A549 (cell line): ENCODE measurements around the gene DUSP2. TPM values are rescaled to one million over a fixed set of nuclear protein-coding genes. Genes with fewer than 3 reads are reported as not detected.

Source experiments
- ATAC-seq, 2 experiments: fragments of 200-7000 bp in 1 of 2; fragments of >200 bp in 1 of 2; cut with Nextera tagmentation in 1 of 2; cut with Tn5 transposase in 1 of 2; 3 replicates each; pipeline versions ENCODE4 v1.8.0 to v1.9.1; 2018 to 2020; ENCODE audit warnings: mild to moderate bottlenecking in 1 of 2, moderate library complexity in 1 of 2
- CTCF ChIA-PET: fragments of 300-600 bp; sonication (Branson Sonifier 250); formaldehyde crosslinking; extraction: SDS; loops from one replicate; lab custom pipeline; 2021; ENCODE audit warnings: antibody characterized with exemption, inconsistent platforms; lab: Yijun Ruan, JAX
- POLR2A ChIA-PET: fragments of 350-600 bp; formaldehyde crosslinking; extraction: SDS; loops from one replicate; lab custom pipeline; 2021; ENCODE audit warnings: antibody characterized with exemption, inconsistent platforms; lab: Yijun Ruan, JAX
- DNase-seq, 2 experiments: peaks; one replicate each; pipeline versions ENCODE4 v3.0.0 to v3.0.0-alpha.2; 2011 to 2016; ENCODE audit warnings: low read depth in 1 of 2, low spot score in 1 of 2
- FAIRE-seq: peaks from 2 replicates; lab custom pipeline; 2011; peaks lifted over from hg19 to GRCh38; lab: Jason Lieb, UNC
- H3K27ac ChIP-seq, 2 experiments: fragments of >200 bp; sonication (Bioruptor Twin); formaldehyde crosslinking; 3 replicates each; pipeline ENCODE4 v1.5.1; 2016 to 2017
- H3K4me1 ChIP-seq: fragments of >200 bp; sonication (Bioruptor Twin); formaldehyde crosslinking; 3 replicates; pipeline ENCODE4 v1.6.1; 2016
- H3K4me2 ChIP-seq: fragments of >200 bp; sonication (Bioruptor Twin); formaldehyde crosslinking; 3 replicates; pipeline ENCODE4 v1.6.1; 2016
- H3K4me3 ChIP-seq: fragments of >200 bp; sonication (Bioruptor Twin); formaldehyde crosslinking; 3 replicates; pipeline ENCODE4 v1.5.1; 2016
- H3K9me3 ChIP-seq: fragments of >200 bp; sonication (Bioruptor Twin); formaldehyde crosslinking; 3 replicates; pipeline ENCODE4 v1.6.1; 2016
- CEBPB ChIP-seq, 2 experiments: fragments of >200 bp in 1 of 2; sonication (Bioruptor Twin) in 1 of 2; formaldehyde crosslinking in 1 of 2; IDR thresholded peaks; 2 replicates each; pipeline ENCODE4 v1.6.1; 2012 to 2016
- CTCF ChIP-seq: fragments of >200 bp; sonication (Bioruptor Twin); formaldehyde crosslinking; IDR thresholded peaks from 3 replicates; pipeline ENCODE4 v1.5.1; 2016
- EHMT2 ChIP-seq: fragments of 200-600 bp; sonication (generic); IDR thresholded peaks from 2 replicates; pipeline ENCODE4 v1.6.1; 2016; ENCODE audit warnings: antibody characterized with exemption, low read depth, mild to moderate bottlenecking, moderate library complexity
- GATA3 ChIP-seq: IDR thresholded peaks from 2 replicates; pipeline ENCODE4 v1.6.1; 2012; ENCODE audit warnings: borderline replicate concordance
- HDAC2 ChIP-seq: fragments of 200-600 bp; sonication (generic); IDR thresholded peaks from 2 replicates; pipeline ENCODE4 v1.6.1; 2016
- HMGXB4 ChIP-seq: fragments of 250-450 bp; sonication (Bioruptor Pico); IDR thresholded peaks from 2 replicates; pipeline ENCODE4 v1.5.0; 2021; ENCODE audit warnings: mild to moderate bottlenecking, moderate library complexity, borderline replicate concordance
- HOXB13 ChIP-seq: fragments of 250-450 bp; sonication (Bioruptor Pico); IDR thresholded peaks from 2 replicates; pipeline ENCODE4 v1.5.0; 2020; ENCODE audit warnings: low read depth, mild to moderate bottlenecking, moderate library complexity
- KDM1A ChIP-seq: fragments of 200-600 bp; sonication (generic); IDR thresholded peaks from 2 replicates; pipeline ENCODE4 v1.6.1; 2016; ENCODE audit warnings: low read depth, mild to moderate bottlenecking
- PHF8 ChIP-seq: fragments of 200-600 bp; sonication (generic); IDR thresholded peaks from 2 replicates; pipeline ENCODE4 v1.6.1; 2016; ENCODE audit warnings: low read depth, mild to moderate bottlenecking, antibody characterized with exemption, moderate library complexity, borderline replicate concordance
- POLR2AphosphoS2 ChIP-seq: conservative IDR thresholded peaks from 2 replicates; pipeline ENCODE4 v1.6.1; 2012; ENCODE audit warnings: low read length, improper control_type of control experiment, inconsistent platforms
- RFX5 ChIP-seq: fragments of 450-650 bp; IDR thresholded peaks from 2 replicates; pipeline ENCODE4 v1.7.1; 2014; ENCODE audit warnings: antibody characterized with exemption, mild to moderate bottlenecking, moderate library complexity
- WGBS: methylation state at CpG from one replicate; pipeline ENCODE4 v1.1.6; 2017; ENCODE audit errors: missing lambda C conversion rate; 5-methylcytosine and 5-hydroxymethylcytosine counted together
- polyA plus RNA-seq, 4 experiments: library from polyadenylated mRNA; depleted of rRNA in 3 of 4; stranded (reverse); fragments of >200 nt; fragmentation: RNase III in 1 of 4; extraction: RNeasy Plus Mini Kit Qiagen cat#74134 plus additional on column Dnase treatment in 1 of 4; gene quantifications; 2 replicates in 3 of 4; 3 replicates in 1 of 4; pipeline ENCODE4 v1.2.3, GENCODE V29; 2011 to 2017
- TF ChIP-seq, protein P1 (sequence below): fragments of 450-650 bp; IDR thresholded peaks from 2 replicates; pipeline ENCODE4 v1.6.1; 2014; ENCODE audit warnings: antibody characterized with exemption
- TF ChIP-seq, protein P2 (sequence below): fragments of 200-600 bp; sonication (generic); IDR thresholded peaks from 2 replicates; pipeline ENCODE4 v1.6.1; 2016; ENCODE audit warnings: antibody characterized with exemption, mild to moderate bottlenecking, moderate library complexity
- TF ChIP-seq, protein P3 (sequence below): fragments of >200 bp; sonication (Bioruptor Twin); formaldehyde crosslinking; IDR thresholded peaks from 2 replicates; pipeline ENCODE4 v1.6.1; 2016

The DUSP2 gene
- polyA plus RNA-seq, 2 of the 4 experiments (the other 2 are of a cell fraction) = 0.26 to 0.27 TPM

DNA sequence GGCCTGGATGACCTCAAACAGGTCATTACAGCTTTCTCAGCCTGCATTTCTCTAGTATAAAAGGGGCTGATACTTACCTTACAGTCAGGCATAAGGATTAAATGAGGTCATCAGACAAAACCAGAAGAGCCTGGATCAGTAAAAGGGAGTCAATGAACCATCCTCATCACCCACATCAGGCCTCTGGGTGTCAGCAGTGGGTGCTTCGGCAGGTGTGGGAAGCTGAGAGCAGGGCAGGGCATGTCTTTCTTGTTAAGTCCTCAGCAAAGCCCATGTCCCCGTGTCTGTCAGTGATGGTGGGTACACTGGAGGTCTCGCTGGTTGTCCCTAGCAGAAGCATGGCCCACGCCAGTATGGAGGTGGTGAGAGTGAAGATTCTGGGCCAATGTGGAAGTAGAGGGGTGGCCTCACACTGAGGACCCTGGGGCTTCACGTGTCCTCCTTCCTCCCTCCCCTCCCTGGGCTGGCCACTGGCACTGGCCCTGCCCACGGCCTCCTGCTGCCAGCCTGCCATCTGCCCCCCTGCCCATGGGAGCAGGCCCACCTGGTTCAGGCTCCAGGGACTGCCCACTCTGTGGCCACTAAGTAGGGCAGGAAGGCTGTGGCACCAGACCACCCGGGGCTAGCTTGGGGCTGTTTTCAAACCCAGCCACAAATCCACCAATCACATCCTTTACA, 33.3 kb downstream of the DUSP2 start:
- H3K4me3 ChIP-seq = no peak overlapping the region
- POLR2A ChIA-PET = no interaction called here
- 39% methylated on average over 4 of the region's 7 CpGs for WGBS
- H3K4me2 ChIP-seq = no peak overlapping the region
- CTCF ChIA-PET = interaction anchor here (2.5 to 9.6 kb wide), 2 partner anchors 10 to 89 kb away, joined by 12 to 126 read pairs; no protein-coding TSS in a partner anchor
- TF ChIP-seq HOXB13 (CRISPR knock-in tag) = no peak
- no peak for TF ChIP-seq CTCF
- TF ChIP-seq, protein P1, sequence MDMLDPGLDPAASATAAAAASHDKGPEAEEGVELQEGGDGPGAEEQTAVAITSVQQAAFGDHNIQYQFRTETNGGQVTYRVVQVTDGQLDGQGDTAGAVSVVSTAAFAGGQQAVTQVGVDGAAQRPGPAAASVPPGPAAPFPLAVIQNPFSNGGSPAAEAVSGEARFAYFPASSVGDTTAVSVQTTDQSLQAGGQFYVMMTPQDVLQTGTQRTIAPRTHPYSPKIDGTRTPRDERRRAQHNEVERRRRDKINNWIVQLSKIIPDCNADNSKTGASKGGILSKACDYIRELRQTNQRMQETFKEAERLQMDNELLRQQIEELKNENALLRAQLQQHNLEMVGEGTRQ = no peak
- no peak for TF ChIP-seq CEBPB (IDR thresholded peaks at IDR 0.05)
- TF ChIP-seq, protein P2, sequence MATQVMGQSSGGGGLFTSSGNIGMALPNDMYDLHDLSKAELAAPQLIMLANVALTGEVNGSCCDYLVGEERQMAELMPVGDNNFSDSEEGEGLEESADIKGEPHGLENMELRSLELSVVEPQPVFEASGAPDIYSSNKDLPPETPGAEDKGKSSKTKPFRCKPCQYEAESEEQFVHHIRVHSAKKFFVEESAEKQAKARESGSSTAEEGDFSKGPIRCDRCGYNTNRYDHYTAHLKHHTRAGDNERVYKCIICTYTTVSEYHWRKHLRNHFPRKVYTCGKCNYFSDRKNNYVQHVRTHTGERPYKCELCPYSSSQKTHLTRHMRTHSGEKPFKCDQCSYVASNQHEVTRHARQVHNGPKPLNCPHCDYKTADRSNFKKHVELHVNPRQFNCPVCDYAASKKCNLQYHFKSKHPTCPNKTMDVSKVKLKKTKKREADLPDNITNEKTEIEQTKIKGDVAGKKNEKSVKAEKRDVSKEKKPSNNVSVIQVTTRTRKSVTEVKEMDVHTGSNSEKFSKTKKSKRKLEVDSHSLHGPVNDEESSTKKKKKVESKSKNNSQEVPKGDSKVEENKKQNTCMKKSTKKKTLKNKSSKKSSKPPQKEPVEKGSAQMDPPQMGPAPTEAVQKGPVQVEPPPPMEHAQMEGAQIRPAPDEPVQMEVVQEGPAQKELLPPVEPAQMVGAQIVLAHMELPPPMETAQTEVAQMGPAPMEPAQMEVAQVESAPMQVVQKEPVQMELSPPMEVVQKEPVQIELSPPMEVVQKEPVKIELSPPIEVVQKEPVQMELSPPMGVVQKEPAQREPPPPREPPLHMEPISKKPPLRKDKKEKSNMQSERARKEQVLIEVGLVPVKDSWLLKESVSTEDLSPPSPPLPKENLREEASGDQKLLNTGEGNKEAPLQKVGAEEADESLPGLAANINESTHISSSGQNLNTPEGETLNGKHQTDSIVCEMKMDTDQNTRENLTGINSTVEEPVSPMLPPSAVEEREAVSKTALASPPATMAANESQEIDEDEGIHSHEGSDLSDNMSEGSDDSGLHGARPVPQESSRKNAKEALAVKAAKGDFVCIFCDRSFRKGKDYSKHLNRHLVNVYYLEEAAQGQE = no peak
- H3K27ac ChIP-seq = no peak overlapping the region
- no peaks in the 10 kb centered on the region for H3K9me3 ChIP-seq
- ATAC-seq (no peak), DNase-seq (no peak), FAIRE-seq (no peak)
- no peaks in the 10 kb centered on the region for H3K4me1 ChIP-seq

- Histone ChIP-seq H3K4me3 (no peak overlapping the region), H3K9me3 (no peaks in the 10 kb centered on the region), H3K4me2 (no peak overlapping the region), H3K4me1 (no peaks in the 10 kb centered on the region), H3K27ac (no peak overlapping the region)
- ATAC-seq (no peak), FAIRE-seq (no peak), DNase-seq (no peak)
- ChIA-PET POLR2A (no interaction called here), CTCF (interaction anchor here (1.5 to 9.6 kb wide), 3 partner anchors 9 to 88 kb away, joined by 4 to 126 read pairs (median 12); no protein-coding TSS in a partner anchor)
- TF ChIP-seq HMGXB4 (no peak), RFX5 (no peak), POLR2AphosphoS2 (no peak), GATA3 (no peak), HOXB13 (CRISPR knock-in tag) (no peak), HDAC2 (no peak), EHMT2 (no peak), PHF8 (no peak), KDM1A (no peak)
- TF ChIP-seq, protein P3, sequence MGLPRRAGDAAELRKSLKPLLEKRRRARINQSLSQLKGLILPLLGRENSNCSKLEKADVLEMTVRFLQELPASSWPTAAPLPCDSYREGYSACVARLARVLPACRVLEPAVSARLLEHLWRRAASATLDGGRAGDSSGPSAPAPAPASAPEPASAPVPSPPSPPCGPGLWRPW = no peak
- WGBS = 58% methylated on average over 4 of the region's 4 CpGs
Measured at GRCh38 chr2:96111257-96111640, 34.0 kb downstream of the DUSP2 start.
